Naive thymus-derived CD8-positive, alpha-beta T cell (primary cell): ENCODE data around the gene ZNF232. TPM values are rescaled to one million over a fixed set of nuclear protein-coding genes. Genes with fewer than 3 reads are reported as not detected.
A peak's percentile ranks its signal among the peaks of the same experiment; 100 is the strongest.
"Not testable (repeated sequence)": the region's sequence is repeated elsewhere in the genome, so short reads cannot be mapped to it uniquely, and the experiment has no call there.

ENCODE experiments used
- ATAC-seq, 2 donors: fragments of 150-1000 bp; cut with Tn5 transposase in 1 of 2; sonication (Bioruptor Pico), chemical (Tn5 transposase) in 1 of 2; 1 replicate in 1 of 2; 2 replicates in 1 of 2; pipeline ENCODE4 v1.10.0; 2021; ENCODE audit warnings: mild to moderate bottlenecking in 2 of 2, moderate library complexity in 2 of 2
- POLR2A ChIA-PET: fragments of 350-600 bp; sonication (Branson Sonifier 250); formaldehyde crosslinking; loops from one replicate; lab custom pipeline; 2021; ENCODE audit warnings: antibody characterized with exemption; lab: Charles Lee
- DNase-seq, 10 donors: peaks; one replicate each; pipeline versions ENCODE4 v3.0.0 to v3.0.0-alpha.2; 2020 to 2022
- H3K27ac Mint-ChIP-seq, 10 donors: one replicate each; pipeline ENCODE4 v1.8.0; 2020 to 2022; ENCODE audit warnings: mild to moderate bottlenecking in 10 of 10, mixed read lengths in 10 of 10, moderate library complexity in 4 of 10, inconsistent platforms in 1 of 10
- H3K27me3 Mint-ChIP-seq, 5 donors: one replicate each; pipeline ENCODE4 v1.8.0; 2021 to 2022; ENCODE audit warnings: mixed read lengths in 5 of 5
- H3K36me3 Mint-ChIP-seq, 3 donors: one replicate each; pipeline ENCODE4 v1.8.0; 2020 to 2022; ENCODE audit warnings: mixed read lengths in 3 of 3, mild to moderate bottlenecking in 2 of 3, inconsistent platforms in 1 of 3
- H3K4me1 Mint-ChIP-seq, 4 donors: one replicate each; pipeline ENCODE4 v1.8.0; 2021 to 2022; ENCODE audit warnings: mixed read lengths in 4 of 4
- H3K4me3 Mint-ChIP-seq, 10 donors: one replicate each; pipeline ENCODE4 v1.8.0; 2020 to 2022; ENCODE audit warnings: mild to moderate bottlenecking in 10 of 10, mixed read lengths in 10 of 10, moderate library complexity in 6 of 10, inconsistent platforms in 1 of 10
- H3K9me3 Mint-ChIP-seq, 9 donors: one replicate each; pipeline ENCODE4 v1.8.0; 2020 to 2022; ENCODE audit warnings: mixed read lengths in 9 of 9, mild to moderate bottlenecking in 3 of 9, inconsistent platforms in 1 of 9, moderate library complexity in 1 of 9
- polyA plus RNA-seq, 3 donors: library from polyadenylated mRNA; unstranded; fragments of 300-500 nt; fragmentation: Illumina TruSeq; gene quantifications; one replicate each; pipeline ENCODE4 v1.2.3, GENCODE V29; 2021
- total RNA-seq, 8 experiments: library from RNA in 2 of 8; stranded (reverse) in 2 of 8; gene quantifications; one replicate each; pipeline ENCODE4 v1.2.3 and lab custom pipeline; 2021 to 2026

ZNF232 gene
- total and polyA plus RNA-seq, 5 experiments from 2014 or later = 6.0 to 18.9 (median 10.0) TPM

GRCh38 chr17:5134571-5134970 is 22.9 kb upstream of the ZNF232 start:
- H3K4me1 Mint-ChIP-seq, POLR2A ChIA-PET, H3K27ac Mint-ChIP-seq, H3K4me3 Mint-ChIP-seq, H3K9me3 Mint-ChIP-seq, ATAC-seq, H3K27me3 Mint-ChIP-seq, H3K36me3 Mint-ChIP-seq, DNase-seq: not testable (repeated sequence)

DNA sequence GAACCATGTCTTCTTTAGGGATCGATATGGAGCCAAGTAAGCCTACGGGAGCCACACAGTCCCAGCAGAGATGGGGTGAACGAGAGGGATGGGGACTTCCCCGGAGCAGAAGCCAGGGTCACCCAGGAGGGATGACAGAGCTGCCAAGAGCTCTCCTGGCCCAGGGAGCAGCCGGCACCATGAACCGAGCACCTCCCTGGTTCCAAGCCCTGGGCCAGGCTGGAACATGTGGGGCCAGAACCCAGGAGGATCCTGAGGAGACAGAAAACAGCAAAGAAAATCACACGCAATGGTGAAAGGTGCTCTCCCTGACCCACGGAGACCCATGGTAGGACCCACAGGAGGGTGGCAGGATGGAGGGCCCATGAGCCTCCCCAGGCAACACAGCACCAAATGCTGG is 22.3 kb upstream of the ZNF232 start:
- H3K4me1 Mint-ChIP-seq, H3K4me3 Mint-ChIP-seq, H3K36me3 Mint-ChIP-seq, H3K9me3 Mint-ChIP-seq, ATAC-seq, DNase-seq, H3K27ac Mint-ChIP-seq, H3K27me3 Mint-ChIP-seq, POLR2A ChIA-PET: not testable (repeated sequence)

GRCh38 chr17:5133311-5133710 is 21.6 kb upstream of the ZNF232 start:
- POLR2A ChIA-PET = no interaction called here
- Mint-ChIP-seq H3K27ac (no peak overlapping the region), H3K9me3 (no peaks in the 10 kb centered on the region), H3K27me3 (peaks cover 0 to 3% (median 0%) of the 10 kb centered on the region in 5 donors), H3K36me3 (no peaks in the 10 kb centered on the region), H3K4me3 (no peak overlapping the region), H3K4me1 (peaks cover 0 to 2% (median 0%) of the 10 kb centered on the region in 4 donors)
- DNase-seq = no peak
- no peak for ATAC-seq

- ATAC-seq, H3K36me3 Mint-ChIP-seq, H3K4me3 Mint-ChIP-seq, POLR2A ChIA-PET, H3K27ac Mint-ChIP-seq, H3K27me3 Mint-ChIP-seq, H3K4me1 Mint-ChIP-seq, H3K9me3 Mint-ChIP-seq: not testable (repeated sequence)
- peak in 1 of 10 donors; percentile 43 for DNase-seq
Observed at GRCh38 chr17:5132503-5133225, 21.0 kb upstream of the ZNF232 start.

DNA sequence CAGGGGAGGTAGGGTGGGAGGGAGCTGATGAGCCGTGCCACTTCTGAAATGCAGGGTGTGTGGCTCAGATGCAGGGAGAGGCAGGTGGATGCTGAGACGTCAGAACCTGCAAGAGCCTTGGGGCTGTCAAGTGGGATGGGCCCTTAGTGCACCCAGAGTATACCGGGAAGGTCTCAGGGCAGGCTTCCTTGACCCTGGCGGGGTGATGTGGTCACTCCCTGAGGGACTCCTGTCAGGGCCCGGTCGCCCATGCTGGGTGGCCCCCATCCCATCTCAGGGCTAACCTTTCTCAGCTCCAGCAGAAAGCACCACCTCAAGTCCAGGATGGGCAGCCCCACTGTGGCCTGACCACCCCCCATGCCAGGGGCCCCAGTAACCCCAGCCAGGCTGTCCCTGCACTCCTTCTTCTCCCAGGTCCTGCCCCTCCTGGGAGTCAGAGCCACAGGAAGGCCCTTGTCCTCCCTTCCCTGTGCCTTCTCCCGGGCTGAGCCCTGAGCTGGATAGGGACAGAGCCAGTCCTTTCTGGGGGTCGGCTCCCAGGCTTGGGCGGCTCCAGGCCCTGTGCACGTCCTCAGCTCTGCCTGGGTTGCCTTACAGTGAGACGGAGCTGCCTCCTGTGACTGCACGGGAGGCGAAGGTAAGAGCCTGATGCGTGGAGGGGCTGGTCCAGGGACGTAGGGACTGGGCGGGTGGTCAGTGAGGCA is 20.3 kb upstream of the ZNF232 start:
- DNase-seq = peak in 1 of 10 donors; percentile 56
- H3K27me3 Mint-ChIP-seq = peaks cover 5 to 12% (median 7%) of the 10 kb centered on the region in 5 donors
- H3K9me3 Mint-ChIP-seq, H3K36me3 Mint-ChIP-seq, H3K4me1 Mint-ChIP-seq, H3K4me3 Mint-ChIP-seq, POLR2A ChIA-PET, H3K27ac Mint-ChIP-seq, ATAC-seq: not testable (repeated sequence)

DNA sequence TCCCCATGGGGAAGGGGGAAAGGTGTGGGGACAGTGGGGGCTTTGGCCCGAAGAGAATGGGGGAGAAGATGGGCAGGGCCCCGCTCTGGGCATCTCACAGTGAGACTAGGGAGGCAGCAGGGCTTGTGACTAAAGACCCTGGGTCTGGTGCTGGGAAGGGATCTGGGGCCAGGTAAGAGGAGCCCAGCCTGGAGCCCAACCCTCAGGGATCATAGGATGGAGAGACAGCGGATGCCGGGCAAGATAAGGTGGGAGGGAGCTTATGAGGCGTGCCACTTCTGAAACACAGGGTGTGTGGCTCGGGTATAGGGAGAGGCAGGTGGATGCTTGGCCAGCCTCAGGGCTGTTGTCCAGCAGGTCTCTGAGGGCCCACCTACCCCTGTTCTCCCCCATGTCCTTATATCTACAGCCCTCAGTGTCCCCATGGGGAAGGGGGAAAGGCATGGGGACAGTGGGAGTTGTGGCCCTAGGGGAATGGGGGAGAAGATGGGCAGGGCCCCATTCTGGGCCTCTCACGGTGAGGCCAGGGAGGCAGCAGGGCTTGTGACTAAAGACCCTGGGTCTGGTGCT is 19.6 kb upstream of the ZNF232 start:
- Mint-ChIP-seq H3K27me3 (peaks cover 5 to 17% (median 10%) of the 10 kb centered on the region in 5 donors), H3K27ac (no peak overlapping the region), H3K36me3 (no peaks in the 10 kb centered on the region), H3K4me3 (no peak overlapping the region), H3K9me3 (no peaks in the 10 kb centered on the region), H3K4me1 (peaks cover 0 to 2% (median 0%) of the 10 kb centered on the region in 4 donors)
- DNase-seq = peak in 1 of 10 donors; percentile 34
- POLR2A ChIA-PET = no interaction called here
- no peak for ATAC-seq

DNA sequence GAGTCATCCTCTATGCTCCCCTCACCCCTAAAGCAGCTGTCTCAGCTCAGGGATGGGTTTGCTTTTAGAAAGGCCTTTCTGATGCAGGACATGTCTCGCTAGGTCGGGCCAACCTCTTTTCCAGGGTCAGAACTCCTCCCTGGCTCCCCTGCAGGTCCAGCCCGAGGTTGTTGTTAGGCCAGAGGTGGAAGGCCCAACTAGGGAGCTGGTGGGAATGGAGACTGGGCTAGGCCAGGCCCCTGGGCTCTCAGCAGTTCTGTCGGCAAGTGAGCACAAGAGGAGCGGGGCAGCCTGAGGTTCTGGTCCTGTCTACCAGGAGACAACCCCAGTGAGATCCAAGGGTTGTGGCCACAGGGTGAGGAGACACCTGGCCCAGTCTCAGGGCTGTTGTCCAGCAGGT is 19.0 kb upstream of the ZNF232 start:
- H3K36me3 Mint-ChIP-seq, POLR2A ChIA-PET, H3K9me3 Mint-ChIP-seq, ATAC-seq, H3K27ac Mint-ChIP-seq, H3K4me1 Mint-ChIP-seq, H3K4me3 Mint-ChIP-seq: not testable (repeated sequence)
- DNase-seq = peak in 1 of 10 donors; percentile 50
- peaks cover 5 to 23% (median 11%) of the 10 kb centered on the region in 5 donors for H3K27me3 Mint-ChIP-seq

- DNase-seq, H3K4me1 Mint-ChIP-seq, ATAC-seq, H3K27ac Mint-ChIP-seq, POLR2A ChIA-PET, H3K9me3 Mint-ChIP-seq, H3K4me3 Mint-ChIP-seq, H3K36me3 Mint-ChIP-seq: not testable (repeated sequence)
- H3K27me3 Mint-ChIP-seq = peaks cover 5 to 25% (median 13%) of the 10 kb centered on the region in 5 donors
Observed at GRCh38 chr17:5130261-5130660, 18.6 kb upstream of the ZNF232 start.

- H3K4me1 Mint-ChIP-seq, H3K27ac Mint-ChIP-seq, POLR2A ChIA-PET, H3K9me3 Mint-ChIP-seq, ATAC-seq, H3K36me3 Mint-ChIP-seq, H3K4me3 Mint-ChIP-seq: not testable (repeated sequence)
- H3K27me3 Mint-ChIP-seq = peaks cover 5 to 27% (median 14%) of the 10 kb centered on the region in 5 donors
- peak in 1 of 10 donors; percentile 40 for DNase-seq
Observed at GRCh38 chr17:5129770-5130169, 18.1 kb upstream of the ZNF232 start.

- ATAC-seq (no peak), DNase-seq (peak in 1 of 10 donors; percentile 45)
- peaks cover 5 to 34% (median 17%) of the 10 kb centered on the region in 5 donors for H3K27me3 Mint-ChIP-seq
- H3K27ac Mint-ChIP-seq = no peak overlapping the region
- no peaks in the 10 kb centered on the region for H3K36me3 Mint-ChIP-seq
- POLR2A ChIA-PET = no interaction called here
- no peaks in the 10 kb centered on the region for H3K9me3 Mint-ChIP-seq
- H3K4me1 Mint-ChIP-seq = no peaks in the 10 kb centered on the region
- no peak overlapping the region for H3K4me3 Mint-ChIP-seq
Observed at GRCh38 chr17:5128905-5129535, 17.3 kb upstream of the ZNF232 start.

DNA sequence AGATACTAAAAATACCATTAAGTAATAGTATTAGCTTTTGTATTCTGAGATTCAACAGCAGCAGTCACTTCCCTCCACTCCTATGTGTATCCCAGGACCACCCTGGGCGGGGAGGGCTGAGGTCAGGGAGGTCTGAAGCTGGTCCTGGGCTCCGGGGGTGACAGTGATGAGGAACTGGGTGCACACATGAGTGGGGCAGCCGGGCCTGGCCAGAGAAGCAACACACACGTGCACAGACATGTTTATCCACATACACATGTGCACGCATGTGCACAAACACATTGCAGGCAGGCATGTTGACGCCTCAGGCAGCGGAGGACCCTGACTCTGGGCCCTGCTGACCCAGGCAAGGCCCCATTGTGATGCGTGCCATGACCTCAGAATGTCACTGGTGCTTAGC is 16.7 kb upstream of the ZNF232 start:
- ATAC-seq, H3K4me3 Mint-ChIP-seq, POLR2A ChIA-PET, H3K9me3 Mint-ChIP-seq, H3K36me3 Mint-ChIP-seq, DNase-seq, H3K27ac Mint-ChIP-seq, H3K4me1 Mint-ChIP-seq: not testable (repeated sequence)
- peaks cover 10 to 40% (median 22%) of the 10 kb centered on the region in 5 donors for H3K27me3 Mint-ChIP-seq

- Mint-ChIP-seq H3K27me3 (peaks cover 10 to 40% (median 22%) of the 10 kb centered on the region in 5 donors), H3K27ac (no peak overlapping the region), H3K4me1 (no peaks in the 10 kb centered on the region), H3K9me3 (no peaks in the 10 kb centered on the region), H3K4me3 (no peak overlapping the region), H3K36me3 (no peaks in the 10 kb centered on the region)
- ATAC-seq = no peak
- peak in 1 of 10 donors; percentile 35 for DNase-seq
- POLR2A ChIA-PET = no interaction called here
Observed at GRCh38 chr17:5127910-5128309, 16.2 kb upstream of the ZNF232 start.
